Loucy (cell line): ENCODE results near the gene GRID1.

ENCODE experiments used
- H2AFZ ChIP-seq: fragments of 200-600 bp; sonication (generic); 2 replicates; pipeline ENCODE4 v1.6.0; 2016; ENCODE audit warnings: antibody characterized with exemption, mild to moderate bottlenecking, low read length, moderate library complexity
- H3F3A ChIP-seq: fragments of 200-600 bp; 2 replicates; pipeline ENCODE4 v1.6.0; 2016; ENCODE audit warnings: antibody characterized with exemption, low read depth, mild to moderate bottlenecking
- H3K27me3 ChIP-seq: fragments of 200-600 bp; sonication (generic); 2 replicates; pipeline ENCODE4 v1.6.1; 2014; ENCODE audit warnings: low read length, mild to moderate bottlenecking; ENCODE audit not compliant: insufficient read depth, poor library complexity, severe bottlenecking
- H3K36me3 ChIP-seq: fragments of 200-600 bp; sonication (generic); 2 replicates; pipeline ENCODE4 v1.6.1; 2016; ENCODE audit warnings: low read length; ENCODE audit not compliant: insufficient read depth
- H3K4me1 ChIP-seq: fragments of 200-600 bp; sonication (generic); 2 replicates; pipeline ENCODE4 v1.5.1; 2014; ENCODE audit warnings: low read length, mild to moderate bottlenecking; ENCODE audit not compliant: insufficient read depth, poor library complexity, severe bottlenecking
- H3K4me2 ChIP-seq: fragments of 200-600 bp; sonication (generic); 2 replicates; pipeline ENCODE4 v1.6.0; 2014; ENCODE audit warnings: antibody characterized with exemption, low read length, low read depth, mild to moderate bottlenecking; ENCODE audit not compliant: poor library complexity, severe bottlenecking
- H3K4me3 ChIP-seq: fragments of 200-600 bp; sonication (generic); 2 replicates; pipeline ENCODE4 v1.5.1; 2014; ENCODE audit warnings: low read length, mild to moderate bottlenecking, mixed read lengths; ENCODE audit not compliant: poor library complexity, severe bottlenecking
- H3K79me2 ChIP-seq: fragments of 200-600 bp; sonication (generic); 2 replicates; pipeline ENCODE4 v1.6.1; 2014; ENCODE audit warnings: low read length; ENCODE audit not compliant: insufficient read depth
- H3K9ac ChIP-seq: fragments of 200-600 bp; sonication (generic); 2 replicates; pipeline ENCODE4 v1.6.0; 2014; ENCODE audit warnings: mild to moderate bottlenecking, low read depth, low read length, moderate library complexity; ENCODE audit not compliant: poor library complexity, severe bottlenecking
- H3K9me2 ChIP-seq: fragments of 200-600 bp; sonication (generic); replicated peaks from 2 replicates; pipeline ENCODE4 v1.6.1; 2016; ENCODE audit warnings: low read depth, low read length, mixed read lengths
- H3K9me3 ChIP-seq: fragments of 200-600 bp; sonication (generic); 2 replicates; pipeline ENCODE4 v1.6.1; 2014; ENCODE audit warnings: mild to moderate bottlenecking, antibody characterized with exemption, low read length, low read depth; ENCODE audit not compliant: insufficient read depth
- H4K20me1 ChIP-seq: fragments of 200-600 bp; sonication (generic); 2 replicates; pipeline ENCODE4 v1.6.0; 2014; ENCODE audit warnings: antibody characterized with exemption, low read length, mild to moderate bottlenecking; ENCODE audit not compliant: insufficient read depth, poor library complexity, severe bottlenecking
- EZH2phosphoT487 ChIP-seq: fragments of 200-600 bp; IDR thresholded peaks from 2 replicates; pipeline ENCODE4 v1.6.1; 2018; ENCODE audit warnings: antibody characterized with exemption, mild to moderate bottlenecking, moderate library complexity, borderline replicate concordance
- TF ChIP-seq, protein P1 (sequence below): fragments of 200-600 bp; sonication (generic); conservative IDR thresholded peaks from 2 replicates; pipeline ENCODE4 v1.5.1; 2014; ENCODE audit warnings: mild to moderate bottlenecking, antibody characterized with exemption, low read length

GRID1 gene

GRCh38 chr10:85784792-85785191 lies 581.8 kb downstream of the GRID1 start:
- Histone ChIP-seq H3K9ac (no peak overlapping the region), H3K27me3 (no peaks in the 10 kb centered on the region), H3K79me2 (no peaks in the 10 kb centered on the region), H3K4me3 (no peak overlapping the region), H4K20me1 (no peaks in the 10 kb centered on the region), H3K36me3 (no peaks in the 10 kb centered on the region), H3K4me2 (no peak overlapping the region), H3K9me2 (no peaks in the 10 kb centered on the region), H3F3A (no peaks in the 10 kb centered on the region), H2AFZ (no peak overlapping the region), H3K9me3 (no peaks in the 10 kb centered on the region), H3K4me1 (no peaks in the 10 kb centered on the region)
- TF ChIP-seq, protein P1, sequence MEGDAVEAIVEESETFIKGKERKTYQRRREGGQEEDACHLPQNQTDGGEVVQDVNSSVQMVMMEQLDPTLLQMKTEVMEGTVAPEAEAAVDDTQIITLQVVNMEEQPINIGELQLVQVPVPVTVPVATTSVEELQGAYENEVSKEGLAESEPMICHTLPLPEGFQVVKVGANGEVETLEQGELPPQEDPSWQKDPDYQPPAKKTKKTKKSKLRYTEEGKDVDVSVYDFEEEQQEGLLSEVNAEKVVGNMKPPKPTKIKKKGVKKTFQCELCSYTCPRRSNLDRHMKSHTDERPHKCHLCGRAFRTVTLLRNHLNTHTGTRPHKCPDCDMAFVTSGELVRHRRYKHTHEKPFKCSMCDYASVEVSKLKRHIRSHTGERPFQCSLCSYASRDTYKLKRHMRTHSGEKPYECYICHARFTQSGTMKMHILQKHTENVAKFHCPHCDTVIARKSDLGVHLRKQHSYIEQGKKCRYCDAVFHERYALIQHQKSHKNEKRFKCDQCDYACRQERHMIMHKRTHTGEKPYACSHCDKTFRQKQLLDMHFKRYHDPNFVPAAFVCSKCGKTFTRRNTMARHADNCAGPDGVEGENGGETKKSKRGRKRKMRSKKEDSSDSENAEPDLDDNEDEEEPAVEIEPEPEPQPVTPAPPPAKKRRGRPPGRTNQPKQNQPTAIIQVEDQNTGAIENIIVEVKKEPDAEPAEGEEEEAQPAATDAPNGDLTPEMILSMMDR, result no peak
- no peak for TF ChIP-seq EZH2phosphoT487

DNA sequence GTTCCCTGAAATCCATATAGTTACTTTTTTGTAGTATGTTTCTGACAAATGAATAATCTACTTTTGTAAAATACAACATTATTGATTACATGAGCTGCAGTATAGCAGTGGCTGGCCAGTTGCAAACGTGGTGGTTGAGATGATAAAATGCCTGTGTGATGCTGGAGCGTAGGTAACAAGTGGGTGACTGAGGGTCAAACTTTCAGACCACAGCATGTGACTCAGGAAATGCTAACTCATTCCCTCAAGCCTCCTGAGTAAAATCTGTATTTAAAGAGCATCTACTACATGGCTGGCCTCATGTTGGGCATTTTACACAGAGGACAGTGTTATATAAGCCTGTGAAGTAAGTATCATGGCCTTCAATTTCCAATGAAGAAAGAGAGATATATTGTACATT lies 585.2 kb downstream of the GRID1 start:
- Histone ChIP-seq H3K4me1 (no peaks in the 10 kb centered on the region), H3K4me2 (no peak overlapping the region), H3K4me3 (no peak overlapping the region), H3K9ac (no peak overlapping the region), H3K9me3 (no peaks in the 10 kb centered on the region), H3K36me3 (no peaks in the 10 kb centered on the region), H3K9me2 (no peaks in the 10 kb centered on the region), H3K27me3 (no peaks in the 10 kb centered on the region), H2AFZ (no peak overlapping the region), H4K20me1 (no peaks in the 10 kb centered on the region), H3K79me2 (no peaks in the 10 kb centered on the region), H3F3A (no peaks in the 10 kb centered on the region)
- TF ChIP-seq EZH2phosphoT487, result no peak

DNA sequence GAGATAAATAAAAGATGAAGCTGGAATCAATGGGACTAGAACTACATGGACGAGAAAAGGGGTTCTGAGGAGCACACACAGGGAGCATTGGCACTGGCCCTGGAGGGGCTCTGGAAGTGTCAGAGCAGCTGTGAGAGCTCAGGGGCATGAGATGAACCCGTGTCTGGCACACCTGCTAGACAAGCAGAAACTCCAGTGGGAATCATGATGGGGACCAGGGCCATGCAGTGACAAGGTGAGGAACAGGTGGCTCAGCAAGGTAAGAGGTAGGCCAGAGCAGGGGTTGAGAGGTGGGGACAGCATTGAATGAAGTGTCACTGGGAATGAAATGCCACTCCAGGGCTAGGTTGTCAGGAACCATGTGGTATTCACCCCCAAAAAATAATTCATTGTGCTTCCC lies 588.5 kb downstream of the GRID1 start:
- H3K9me3 ChIP-seq, result no peaks in the 10 kb centered on the region
- no peaks in the 10 kb centered on the region for H3K9me2 ChIP-seq
- H3K4me2 ChIP-seq, result no peak overlapping the region
- no peaks in the 10 kb centered on the region for H3F3A ChIP-seq
- H3K4me3 ChIP-seq, result no peak overlapping the region
- H3K27me3 ChIP-seq, result no peaks in the 10 kb centered on the region
- no peaks in the 10 kb centered on the region for H3K79me2 ChIP-seq
- H2AFZ ChIP-seq, result no peak overlapping the region
- no peaks in the 10 kb centered on the region for H3K36me3 ChIP-seq
- TF ChIP-seq, protein P1, result no peak
- no peak for TF ChIP-seq EZH2phosphoT487
- H3K4me1 ChIP-seq, result no peaks in the 10 kb centered on the region
- H4K20me1 ChIP-seq, result no peaks in the 10 kb centered on the region
- H3K9ac ChIP-seq, result no peak overlapping the region

DNA sequence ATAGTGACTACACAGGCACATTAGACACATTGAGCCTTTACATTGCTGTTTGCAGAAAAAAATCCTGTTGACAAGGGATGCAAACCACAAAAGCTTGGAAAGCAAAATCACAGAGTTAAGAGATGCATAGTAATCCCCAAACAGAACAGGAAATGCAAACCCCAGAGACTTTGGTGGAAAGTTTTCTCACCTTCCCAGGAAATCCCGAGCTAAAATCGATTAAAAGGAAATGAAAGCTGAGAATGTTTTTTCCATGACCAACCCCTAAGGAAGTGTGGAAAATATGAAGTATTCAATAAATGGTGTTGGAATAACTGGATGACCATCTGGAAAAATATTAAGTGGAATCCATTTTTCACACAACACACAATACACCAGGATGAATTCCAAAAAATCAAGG lies 598.7 kb downstream of the GRID1 start:
- Histone ChIP-seq H3K4me2 (no peak overlapping the region), H3K9me2 (no peaks in the 10 kb centered on the region), H3K27me3 (no peaks in the 10 kb centered on the region), H3K4me3 (no peak overlapping the region), H3K79me2 (no peaks in the 10 kb centered on the region), H3K9ac (no peak overlapping the region), H3F3A (no peaks in the 10 kb centered on the region), H4K20me1 (no peaks in the 10 kb centered on the region), H3K9me3 (no peaks in the 10 kb centered on the region), H3K36me3 (no peaks in the 10 kb centered on the region), H2AFZ (no peak overlapping the region), H3K4me1 (no peaks in the 10 kb centered on the region)
- TF ChIP-seq, protein P1, result no peak
- no peak for TF ChIP-seq EZH2phosphoT487
